ENCODE data around the gene COMMD3. TPM values are rescaled to one million over a fixed set of nuclear protein-coding genes. Genes with fewer than 3 reads are reported as not detected.
"Not testable (repeated sequence)": the region's sequence is repeated elsewhere in the genome, so short reads cannot be mapped to it uniquely, and the experiment has no call there.

The COMMD3 gene
- total RNA-seq, 1 experiment from 2014 or later: 2.6 TPM

DNA sequence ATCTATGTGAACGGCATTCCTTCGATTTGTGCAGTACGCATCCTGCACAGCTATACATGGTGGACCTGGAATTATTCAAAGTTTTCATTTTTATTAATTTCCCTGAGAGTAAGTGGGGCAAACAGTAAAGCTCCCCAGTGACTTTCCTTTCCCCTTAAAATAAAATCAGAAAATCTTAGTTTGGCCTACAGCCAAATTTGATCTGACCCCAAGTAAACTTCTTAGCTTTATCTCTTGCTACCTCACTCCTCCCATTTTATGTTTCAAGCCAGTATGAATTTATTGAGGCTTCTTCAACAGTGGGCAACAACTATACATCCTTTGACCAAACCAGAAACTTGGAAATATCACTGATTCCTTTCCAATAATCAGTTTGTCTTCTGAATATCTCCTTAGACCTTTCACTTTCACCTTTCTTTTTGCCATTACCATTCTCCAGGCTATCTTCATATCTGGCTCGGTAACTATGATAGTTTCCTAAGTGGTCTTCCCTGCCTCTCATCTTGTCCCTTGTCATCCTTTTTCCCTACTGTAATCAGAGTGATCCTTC lies 40.2 kb downstream of the COMMD3 start:
- TF ChIP-seq E2F4 (CRISPR knock-in tag; IDR thresholded peaks at IDR 0.05; ENCODE audit: borderline replicate concordance, low read depth): no peak
- DNase-seq (ENCODE audit: low spot score) (no peak), ATAC-seq (no peak)
- Mint-ChIP-seq H3K27me3 (ENCODE audit: low read depth) (peaks cover 6% of the 10 kb centered on the region; the same call in 1 of the 2 replicates), H3K27ac (no peak overlapping the region), H3K9me3 (no peaks in the 10 kb centered on the region), H3K36me3 (no peaks in the 10 kb centered on the region), H3K4me3 (no peak overlapping the region), H3K4me1 (0 out of 2 replicates have a peak, but pooled peaks cover 3% of the 10 kb centered on the region)
- ChIA-PET CTCF (no interaction called here), POLR2A (no interaction called here)

GRCh38 chr10:22357770-22358169 lies 41.6 kb downstream of the COMMD3 start:
- H3K27me3 Mint-ChIP-seq (ENCODE audit: low read depth): not testable (repeated sequence)

DNA sequence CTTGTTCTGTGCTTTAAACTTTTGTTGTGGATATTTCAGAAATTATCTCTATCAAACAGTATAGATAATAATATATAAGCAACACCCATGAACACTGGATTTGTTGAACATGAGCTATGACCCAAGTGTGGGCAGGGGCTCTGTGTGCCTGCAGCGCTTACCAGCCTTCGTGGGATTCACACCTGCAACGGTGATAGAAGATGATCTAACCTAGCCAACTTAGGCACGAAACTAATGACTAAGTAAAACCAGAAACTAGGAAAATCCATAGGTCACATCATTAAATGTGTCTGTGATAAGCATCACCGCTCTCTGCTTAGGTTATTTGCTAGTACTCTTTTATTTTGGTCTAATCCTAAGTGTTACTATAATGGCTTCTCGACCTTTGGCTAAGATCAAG lies 47.1 kb downstream of the COMMD3 start:
- Mint-ChIP-seq H3K4me1 (0 out of 2 replicates have a peak, but pooled peaks cover 3% of the 10 kb centered on the region), H3K36me3 (no peaks in the 10 kb centered on the region), H3K27me3 (ENCODE audit: low read depth) (no peaks in the 10 kb centered on the region), H3K4me3 (no peak overlapping the region), H3K27ac (no peak overlapping the region), H3K9me3 (no peaks in the 10 kb centered on the region)
- DNase-seq (ENCODE audit: low spot score) (no peak), ATAC-seq (no peak)
- POLR2A ChIA-PET: no interaction called here
- CTCF ChIA-PET: no interaction called here
- no peak for TF ChIP-seq OVOL2 (CRISPR knock-in tag; IDR thresholded peaks at IDR 0.05; ENCODE audit: borderline replicate concordance)
- TF ChIP-seq ZNF423 (CRISPR knock-in tag; IDR thresholded peaks at IDR 0.05): no peak
- TF ChIP-seq E2F5 (CRISPR knock-in tag; IDR thresholded peaks at IDR 0.05): no peak
- no peak for TF ChIP-seq GTF2I (CRISPR knock-in tag; conservative IDR thresholded peaks at IDR 0.05)
- TF ChIP-seq, protein P1, sequence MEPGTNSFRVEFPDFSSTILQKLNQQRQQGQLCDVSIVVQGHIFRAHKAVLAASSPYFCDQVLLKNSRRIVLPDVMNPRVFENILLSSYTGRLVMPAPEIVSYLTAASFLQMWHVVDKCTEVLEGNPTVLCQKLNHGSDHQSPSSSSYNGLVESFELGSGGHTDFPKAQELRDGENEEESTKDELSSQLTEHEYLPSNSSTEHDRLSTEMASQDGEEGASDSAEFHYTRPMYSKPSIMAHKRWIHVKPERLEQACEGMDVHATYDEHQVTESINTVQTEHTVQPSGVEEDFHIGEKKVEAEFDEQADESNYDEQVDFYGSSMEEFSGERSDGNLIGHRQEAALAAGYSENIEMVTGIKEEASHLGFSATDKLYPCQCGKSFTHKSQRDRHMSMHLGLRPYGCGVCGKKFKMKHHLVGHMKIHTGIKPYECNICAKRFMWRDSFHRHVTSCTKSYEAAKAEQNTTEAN (CRISPR knock-in tag; IDR thresholded peaks at IDR 0.05): no peak
- TF ChIP-seq FOXK1 (CRISPR knock-in tag; IDR thresholded peaks at IDR 0.05): no peak

More at GRCh38 chr10:22357770-22358169, 41.6 kb downstream of the COMMD3 start:
- H3K36me3 Mint-ChIP-seq; H3K27ac Mint-ChIP-seq; H3K4me3 Mint-ChIP-seq; H3K9me3 Mint-ChIP-seq; DNase-seq (ENCODE audit: low spot score); CTCF ChIA-PET; ATAC-seq; H3K4me1 Mint-ChIP-seq; POLR2A ChIA-PET: not testable (repeated sequence)

GRCh38 chr10:22364407-22365140 lies 48.4 kb downstream of the COMMD3 start:
- Mint-ChIP-seq H3K4me3 (no peak overlapping the region), H3K4me1 (0 out of 2 replicates have a peak, but pooled peaks cover 3% of the 10 kb centered on the region), H3K9me3 (no peaks in the 10 kb centered on the region), H3K27ac (no peak overlapping the region), H3K27me3 (ENCODE audit: low read depth) (no peaks in the 10 kb centered on the region), H3K36me3 (no peaks in the 10 kb centered on the region)
- ChIA-PET CTCF (no interaction called here), POLR2A (no interaction called here)
- ATAC-seq: no peak
- DNase-seq (ENCODE audit: low spot score): no peak
- TF ChIP-seq MXD4 (CRISPR knock-in tag; IDR thresholded peaks at IDR 0.05; ENCODE audit: borderline replicate concordance) (no peak), CBFB (CRISPR knock-in tag; IDR thresholded peaks at IDR 0.05; ENCODE audit: low read depth) (no peak), ZNF416 (CRISPR knock-in tag; IDR thresholded peaks at IDR 0.05) (no peak), ETV6 (CRISPR knock-in tag; IDR thresholded peaks at IDR 0.05) (no peak), ZNF263 (CRISPR knock-in tag; IDR thresholded peaks at IDR 0.05; ENCODE audit: low read depth) (no peak), ZSCAN18 (CRISPR knock-in tag; IDR thresholded peaks at IDR 0.05) (no peak), E2F4 (CRISPR knock-in tag; IDR thresholded peaks at IDR 0.05; ENCODE audit: borderline replicate concordance, low read depth) (no peak), ATF2 (CRISPR knock-in tag; IDR thresholded peaks at IDR 0.05; ENCODE audit: borderline replicate concordance, low read depth) (no peak)
- TF ChIP-seq, protein P2, sequence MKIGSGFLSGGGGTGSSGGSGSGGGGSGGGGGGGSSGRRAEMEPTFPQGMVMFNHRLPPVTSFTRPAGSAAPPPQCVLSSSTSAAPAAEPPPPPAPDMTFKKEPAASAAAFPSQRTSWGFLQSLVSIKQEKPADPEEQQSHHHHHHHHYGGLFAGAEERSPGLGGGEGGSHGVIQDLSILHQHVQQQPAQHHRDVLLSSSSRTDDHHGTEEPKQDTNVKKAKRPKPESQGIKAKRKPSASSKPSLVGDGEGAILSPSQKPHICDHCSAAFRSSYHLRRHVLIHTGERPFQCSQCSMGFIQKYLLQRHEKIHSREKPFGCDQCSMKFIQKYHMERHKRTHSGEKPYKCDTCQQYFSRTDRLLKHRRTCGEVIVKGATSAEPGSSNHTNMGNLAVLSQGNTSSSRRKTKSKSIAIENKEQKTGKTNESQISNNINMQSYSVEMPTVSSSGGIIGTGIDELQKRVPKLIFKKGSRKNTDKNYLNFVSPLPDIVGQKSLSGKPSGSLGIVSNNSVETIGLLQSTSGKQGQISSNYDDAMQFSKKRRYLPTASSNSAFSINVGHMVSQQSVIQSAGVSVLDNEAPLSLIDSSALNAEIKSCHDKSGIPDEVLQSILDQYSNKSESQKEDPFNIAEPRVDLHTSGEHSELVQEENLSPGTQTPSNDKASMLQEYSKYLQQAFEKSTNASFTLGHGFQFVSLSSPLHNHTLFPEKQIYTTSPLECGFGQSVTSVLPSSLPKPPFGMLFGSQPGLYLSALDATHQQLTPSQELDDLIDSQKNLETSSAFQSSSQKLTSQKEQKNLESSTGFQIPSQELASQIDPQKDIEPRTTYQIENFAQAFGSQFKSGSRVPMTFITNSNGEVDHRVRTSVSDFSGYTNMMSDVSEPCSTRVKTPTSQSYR (CRISPR knock-in tag; IDR thresholded peaks at IDR 0.05): no peak
